Umbilical cord (tissue), 2 donors: ENCODE data around the gene CACNA1H. TPM values are rescaled to one million over a fixed set of nuclear protein-coding genes. Genes with fewer than 3 reads are reported as not detected.

ENCODE experiments used
- DNase-seq: peaks from one replicate; pipeline ENCODE4 v3.0.0-alpha.2; 2015; ENCODE audit warnings: low spot score
- total RNA-seq: library from RNA; depleted of rRNA; stranded (reverse); fragments of >200 nt; gene quantifications from one replicate; pipeline ENCODE4 v1.2.3, GENCODE V29; 2014; ENCODE audit warnings: low replicate concordance; ENCODE audit not compliant: insufficient read depth

The CACNA1H gene
- total RNA-seq, 1 donor from 2014 or later = 8.7 TPM

GRCh38 chr16:1157639-1158455 lies 4.9 kb downstream of the CACNA1H start:
- DNase-seq = no peak

- no peak for DNase-seq
Observed at GRCh38 chr16:1158456-1159324, 5.8 kb downstream of the CACNA1H start.

GRCh38 chr16:1159325-1159972 lies 6.5 kb downstream of the CACNA1H start:
- no peak for DNase-seq

- DNase-seq = no peak
Observed at GRCh38 chr16:1159973-1160772, 7.3 kb downstream of the CACNA1H start.

GRCh38 chr16:1160773-1161348 lies 8.0 kb downstream of the CACNA1H start:
- no peak for DNase-seq

GRCh38 chr16:1162701-1163566 lies 10.0 kb downstream of the CACNA1H start:
- no peak for DNase-seq

- DNase-seq = no peak
Observed at GRCh38 chr16:1163567-1164055, 10.7 kb downstream of the CACNA1H start.

GRCh38 chr16:1164382-1164781 lies 11.5 kb downstream of the CACNA1H start:
- no peak for DNase-seq

GRCh38 chr16:1164975-1165374 lies 12.1 kb downstream of the CACNA1H start:
- DNase-seq = no peak

- no peak for DNase-seq
Observed at GRCh38 chr16:1165511-1165910, 12.6 kb downstream of the CACNA1H start.

- DNase-seq = no peak
Observed at GRCh38 chr16:1167276-1168107, 14.6 kb downstream of the CACNA1H start.

- DNase-seq = no peak
Observed at GRCh38 chr16:1168837-1169236, 15.9 kb downstream of the CACNA1H start.

- DNase-seq = no peak
Observed at GRCh38 chr16:1169285-1170075, 16.6 kb downstream of the CACNA1H start.

- no peak for DNase-seq
Observed at GRCh38 chr16:1170076-1170418, 17.1 kb downstream of the CACNA1H start.

- DNase-seq = no peak
Observed at GRCh38 chr16:1171001-1171400, 18.1 kb downstream of the CACNA1H start.

GRCh38 chr16:1171854-1172428 lies 19.0 kb downstream of the CACNA1H start:
- DNase-seq = no peak

- no peak for DNase-seq
Observed at GRCh38 chr16:1172651-1173050, 19.7 kb downstream of the CACNA1H start.
